Measurements from ENCODE around the gene SORT1. TPM values are rescaled to one million over a fixed set of nuclear protein-coding genes. Genes with fewer than 3 reads are reported as not detected.
A peak's percentile ranks its signal among the peaks of the same experiment; 100 is the strongest.

SORT1 gene
- total RNA-seq, 4 donors from 2014 or later = 145 to 199 (median 189) TPM

DNA sequence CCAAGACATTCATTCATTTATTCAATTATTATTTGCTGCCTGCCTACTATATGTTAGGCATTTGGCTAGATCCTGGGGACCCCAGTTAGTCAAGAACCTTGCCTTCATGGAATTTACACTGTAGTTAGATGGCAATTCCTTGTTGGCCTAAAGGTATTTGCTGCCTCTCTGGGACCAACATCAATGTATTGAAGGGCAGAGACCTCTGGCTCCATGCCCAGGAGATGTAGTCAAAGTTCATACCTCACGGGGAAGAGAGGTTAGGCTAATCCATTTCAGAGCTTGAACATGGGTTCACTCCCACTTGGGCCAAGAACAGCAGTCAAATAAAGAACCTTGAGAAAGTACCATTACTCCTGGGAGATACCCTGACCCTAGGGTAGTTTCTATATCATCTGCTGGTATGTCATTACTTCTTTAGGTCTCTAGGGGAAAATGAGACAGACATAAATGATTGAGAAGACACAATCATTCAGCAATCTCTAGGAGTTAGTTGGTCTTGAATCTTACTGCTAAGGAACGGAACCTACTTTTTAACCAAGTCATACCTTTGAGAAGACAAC lies 32.0 kb downstream of the SORT1 start:
- 86 to 87% methylated on average over 2 of the region's 2 CpGs for WGBS, 2 donors
- H3K36me3 ChIP-seq = peaks cover 7 to 25% (median 9%) of the 10 kb centered on the region in 3 donors
- H3K27ac ChIP-seq = no peak overlapping the region
- no peaks in the 10 kb centered on the region for H3K27me3 ChIP-seq
- H3K4me1 ChIP-seq = peaks cover 0 to 42% (median 14%) of the 10 kb centered on the region in 4 donors
- DNase-seq (ENCODE audit: low spot score in 2 of 2) = no peak
- no peak overlapping the region for H3K4me3 ChIP-seq
- TF ChIP-seq POLR2A (IDR thresholded peaks at IDR 0.05) = no peak
- TF ChIP-seq, protein P1, sequence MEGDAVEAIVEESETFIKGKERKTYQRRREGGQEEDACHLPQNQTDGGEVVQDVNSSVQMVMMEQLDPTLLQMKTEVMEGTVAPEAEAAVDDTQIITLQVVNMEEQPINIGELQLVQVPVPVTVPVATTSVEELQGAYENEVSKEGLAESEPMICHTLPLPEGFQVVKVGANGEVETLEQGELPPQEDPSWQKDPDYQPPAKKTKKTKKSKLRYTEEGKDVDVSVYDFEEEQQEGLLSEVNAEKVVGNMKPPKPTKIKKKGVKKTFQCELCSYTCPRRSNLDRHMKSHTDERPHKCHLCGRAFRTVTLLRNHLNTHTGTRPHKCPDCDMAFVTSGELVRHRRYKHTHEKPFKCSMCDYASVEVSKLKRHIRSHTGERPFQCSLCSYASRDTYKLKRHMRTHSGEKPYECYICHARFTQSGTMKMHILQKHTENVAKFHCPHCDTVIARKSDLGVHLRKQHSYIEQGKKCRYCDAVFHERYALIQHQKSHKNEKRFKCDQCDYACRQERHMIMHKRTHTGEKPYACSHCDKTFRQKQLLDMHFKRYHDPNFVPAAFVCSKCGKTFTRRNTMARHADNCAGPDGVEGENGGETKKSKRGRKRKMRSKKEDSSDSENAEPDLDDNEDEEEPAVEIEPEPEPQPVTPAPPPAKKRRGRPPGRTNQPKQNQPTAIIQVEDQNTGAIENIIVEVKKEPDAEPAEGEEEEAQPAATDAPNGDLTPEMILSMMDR (IDR thresholded peaks at IDR 0.05) = no peak
- no peak for TF ChIP-seq EP300 (IDR thresholded peaks at IDR 0.05)
- H3K9me3 ChIP-seq = no peaks in the 10 kb centered on the region

GRCh38 chr1:109361649-109362048 lies 36.1 kb downstream of the SORT1 start:
- TF ChIP-seq POLR2A (IDR thresholded peaks at IDR 0.05) (no peak), EP300 (IDR thresholded peaks at IDR 0.05) (no peak)
- TF ChIP-seq, protein P1 (IDR thresholded peaks at IDR 0.05) = no peak
- peaks cover 0 to 25% (median 4%) of the 10 kb centered on the region in 4 donors for H3K4me1 ChIP-seq
- H3K27ac ChIP-seq = peak overlapping the region in 2 of 4 donors; percentile 21 to 36
- peaks cover 2 to 15% (median 6%) of the 10 kb centered on the region in 3 donors for H3K36me3 ChIP-seq
- no peak overlapping the region for H3K4me3 ChIP-seq
- 26 to 46% methylated on average over 1 of the region's 1 CpG for WGBS, 2 donors
- H3K27me3 ChIP-seq = no peaks in the 10 kb centered on the region
- H3K9me3 ChIP-seq = no peaks in the 10 kb centered on the region
- DNase-seq (ENCODE audit: low spot score in 2 of 2) = no peak

- H3K9me3 ChIP-seq = no peaks in the 10 kb centered on the region
- peaks cover 0 to 25% (median 4%) of the 10 kb centered on the region in 4 donors for H3K4me1 ChIP-seq
- peak overlapping the region in 2 of 4 donors; percentile 36 to 66 for H3K27ac ChIP-seq
- H3K36me3 ChIP-seq = peaks cover 0 to 9% (median 3%) of the 10 kb centered on the region in 3 donors
- DNase-seq (ENCODE audit: low spot score in 2 of 2) = no peak
- TF ChIP-seq POLR2A (IDR thresholded peaks at IDR 0.05) = no peak
- TF ChIP-seq, protein P1 (IDR thresholded peaks at IDR 0.05) = no peak
- no peak for TF ChIP-seq EP300 (IDR thresholded peaks at IDR 0.05)
- H3K4me3 ChIP-seq = no peak overlapping the region
- 46 to 56% methylated on average over 2 of the region's 2 CpGs for WGBS, 2 donors
- no peaks in the 10 kb centered on the region for H3K27me3 ChIP-seq
Measured at GRCh38 chr1:109361069-109361468, 36.6 kb downstream of the SORT1 start.

- H3K27me3 ChIP-seq = no peaks in the 10 kb centered on the region
- peaks cover 0 to 34% (median 0%) of the 10 kb centered on the region in 3 donors for H3K36me3 ChIP-seq
- TF ChIP-seq EP300 (IDR thresholded peaks at IDR 0.05) (no peak), POLR2A (IDR thresholded peaks at IDR 0.05) (no peak)
- TF ChIP-seq, protein P1 (IDR thresholded peaks at IDR 0.05) = no peak
- peaks cover 0 to 25% (median 4%) of the 10 kb centered on the region in 4 donors for H3K4me1 ChIP-seq
- WGBS, 2 donors = 85 to 86% methylated on average over 1 of the region's 1 CpG
- H3K27ac ChIP-seq = no peak overlapping the region
- no peak for DNase-seq (ENCODE audit: low spot score in 2 of 2)
- no peak overlapping the region for H3K4me3 ChIP-seq
- no peaks in the 10 kb centered on the region for H3K9me3 ChIP-seq
Measured at GRCh38 chr1:109357616-109358015, 40.1 kb downstream of the SORT1 start.

- no peak for DNase-seq (ENCODE audit: low spot score in 2 of 2)
- H3K27ac ChIP-seq = no peak overlapping the region
Measured at GRCh38 chr1:109356915-109357314, 40.8 kb downstream of the SORT1 start.

More at GRCh38 chr1:109356915-109357314, 40.8 kb downstream of the SORT1 start:
- H3K4me1 ChIP-seq = peaks cover 0 to 20% (median 2%) of the 10 kb centered on the region in 4 donors
- no peak overlapping the region for H3K4me3 ChIP-seq
- TF ChIP-seq EP300 (IDR thresholded peaks at IDR 0.05) (no peak), POLR2A (IDR thresholded peaks at IDR 0.05) (no peak)
- TF ChIP-seq, protein P1 (IDR thresholded peaks at IDR 0.05) = no peak
- H3K9me3 ChIP-seq = no peaks in the 10 kb centered on the region
- WGBS, 2 donors = 96 to 100% methylated on average over 1 of the region's 1 CpG
- no peaks in the 10 kb centered on the region for H3K27me3 ChIP-seq
- peaks cover 0 to 41% (median 0%) of the 10 kb centered on the region in 3 donors for H3K36me3 ChIP-seq
